T-helper 1 cell treated with Interleukin-12 subunit alpha and Interleukin-12 subunit beta and Interleukin-4 antibody, amounts not matched to agents 30 ng/mL and 1 ng/mL, for 36 hours (primary cell): ENCODE results near the gene CNNM2. TPM values are rescaled to one million over a fixed set of nuclear protein-coding genes. Genes with fewer than 3 reads are reported as not detected.
"Not testable (repeated sequence)": the region's sequence is repeated elsewhere in the genome, so short reads cannot be mapped to it uniquely, and the experiment has no call there.

Experiments used
- intact Hi-C: fragments of 100-400 bp; cut with micrococcal nuclease; formaldehyde crosslinking; loops from one replicate; pipeline ENCODE4 v1.15.1; 2024
- total RNA-seq: library from RNA; stranded (reverse); gene quantifications from 2 replicates; pipeline ENCODE4 v1.2.3, GENCODE V29; 2022

Gene CNNM2
- total RNA-seq, 1 donor from 2014 or later: 6.8 TPM

GRCh38 chr10:102964713-102965112, 46.6 kb downstream of the CNNM2 start:
- intact Hi-C loops: no loop called here

GRCh38 chr10:102965311-102965851, 47.3 kb downstream of the CNNM2 start:
- intact Hi-C loops: no loop called here

- intact Hi-C loops: no loop called here
Observed at GRCh38 chr10:102967123-102967522, 49.0 kb downstream of the CNNM2 start.

- intact Hi-C loops: no loop called here
Observed at GRCh38 chr10:102970562-102971340, 52.7 kb downstream of the CNNM2 start.

- intact Hi-C loops: no loop called here
Observed at GRCh38 chr10:102975483-102976379, 57.6 kb downstream of the CNNM2 start.

- intact Hi-C loops: not testable (repeated sequence)
Observed at GRCh38 chr10:102976380-102976726, 58.3 kb downstream of the CNNM2 start.

GRCh38 chr10:102982296-102982695, 64.2 kb downstream of the CNNM2 start:
- intact Hi-C loops: no loop called here

GRCh38 chr10:102984086-102984485, 66.0 kb downstream of the CNNM2 start:
- intact Hi-C loops: no loop called here

GRCh38 chr10:102985811-102986210, 67.7 kb downstream of the CNNM2 start:
- intact Hi-C loops: no loop called here

GRCh38 chr10:102988404-102989314, 70.6 kb downstream of the CNNM2 start:
- intact Hi-C loops: no loop called here

GRCh38 chr10:102994531-102995295, 76.6 kb downstream of the CNNM2 start:
- intact Hi-C loops: no loop called here

- intact Hi-C loops: no loop called here
Observed at GRCh38 chr10:102996876-102997275, 78.8 kb downstream of the CNNM2 start.

- intact Hi-C loops: no loop called here
Observed at GRCh38 chr10:102997998-102998397, 79.9 kb downstream of the CNNM2 start.

GRCh38 chr10:102998399-102998907, 80.4 kb downstream of the CNNM2 start:
- intact Hi-C loops: no loop called here

GRCh38 chr10:103000050-103000449, 82.0 kb downstream of the CNNM2 start:
- intact Hi-C loops: not testable (repeated sequence)

- intact Hi-C loops: no loop called here
Observed at GRCh38 chr10:103007017-103007416, 88.9 kb downstream of the CNNM2 start.

- intact Hi-C loops: no loop called here
Observed at GRCh38 chr10:103013416-103013815, 95.3 kb downstream of the CNNM2 start.

- intact Hi-C loops: no loop called here
Observed at GRCh38 chr10:103019425-103019824, 101.3 kb downstream of the CNNM2 start.

GRCh38 chr10:103021150-103021899, 103.2 kb downstream of the CNNM2 start:
- intact Hi-C loops: no loop called here
